NOMO-1 (cell line): ENCODE measurements around the gene P4HA1.

Experiments used
- DNase-seq, 2 experiments: peaks; one replicate each; lab custom pipeline; 2025; ENCODE audit not compliant: unreplicated experiment in 2 of 2; lab: John Stamatoyannopoulos, UW

P4HA1 gene

DNA sequence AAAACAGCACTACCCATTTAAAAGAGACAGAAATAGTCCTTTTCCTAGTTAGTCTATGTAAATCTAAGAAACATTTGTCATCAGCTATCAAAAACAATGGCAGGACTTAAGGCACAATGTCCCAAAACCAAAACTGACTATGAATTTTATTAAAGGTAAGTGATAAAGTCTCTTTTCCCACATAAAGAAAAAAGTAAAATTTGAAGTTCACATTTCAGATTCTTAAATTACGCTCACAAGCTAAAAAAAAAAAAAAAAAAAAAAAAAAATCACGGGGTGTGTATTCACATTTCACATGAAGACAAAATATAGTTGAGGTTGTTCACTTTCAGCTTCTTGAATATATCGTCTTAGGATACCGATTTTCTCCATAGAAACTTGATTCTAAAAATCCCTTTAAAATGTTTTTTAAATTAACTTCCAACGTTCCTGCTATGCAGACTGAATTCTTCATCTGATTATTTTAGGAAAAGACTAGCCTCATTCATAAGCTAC is 1.6 kb downstream of the P4HA1 start:
- DNase-seq: no peak

GRCh38 chr10:73093922-73094850 is 2.5 kb downstream of the P4HA1 start:
- no peak for DNase-seq

- no peak for DNase-seq
These were observed 3.8 kb downstream of the P4HA1 start for GRCh38 chr10:73092830-73093229.

GRCh38 chr10:73088304-73088703 is 8.4 kb downstream of the P4HA1 start:
- DNase-seq: no peak

GRCh38 chr10:73086816-73087215 is 9.8 kb downstream of the P4HA1 start:
- no peak for DNase-seq

GRCh38 chr10:73084209-73084608 is 12.5 kb downstream of the P4HA1 start:
- DNase-seq: no peak

GRCh38 chr10:73083221-73083620 is 13.4 kb downstream of the P4HA1 start:
- no peak for DNase-seq

- no peak for DNase-seq
These were observed 16.7 kb downstream of the P4HA1 start for GRCh38 chr10:73079779-73080541.

GRCh38 chr10:73076360-73077183 is 20.1 kb downstream of the P4HA1 start:
- peak; percentile 15 to 52 for DNase-seq

GRCh38 chr10:73075829-73076228 is 20.8 kb downstream of the P4HA1 start:
- no peak for DNase-seq

DNA sequence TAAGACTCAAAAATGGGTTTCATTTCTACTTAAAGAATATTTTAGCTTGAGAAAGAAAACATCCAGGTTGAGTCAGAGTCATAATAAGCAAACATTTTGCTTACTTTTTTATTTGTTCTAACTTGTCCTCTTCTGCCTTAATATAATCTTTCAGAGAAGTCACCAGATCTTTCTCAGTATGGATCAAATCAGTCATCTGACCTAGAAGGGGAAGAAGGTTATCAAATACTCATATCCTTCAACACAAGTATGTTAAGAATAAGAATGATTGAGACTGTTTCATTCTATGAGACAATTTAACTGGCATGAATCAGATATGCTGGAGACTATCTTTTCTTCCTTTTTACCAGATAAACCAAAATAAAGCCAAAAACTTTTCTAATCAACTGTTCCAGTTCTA is 23.0 kb downstream of the P4HA1 start:
- no peak for DNase-seq

GRCh38 chr10:73065441-73065840 is 31.2 kb downstream of the P4HA1 start:
- DNase-seq: no peak

DNA sequence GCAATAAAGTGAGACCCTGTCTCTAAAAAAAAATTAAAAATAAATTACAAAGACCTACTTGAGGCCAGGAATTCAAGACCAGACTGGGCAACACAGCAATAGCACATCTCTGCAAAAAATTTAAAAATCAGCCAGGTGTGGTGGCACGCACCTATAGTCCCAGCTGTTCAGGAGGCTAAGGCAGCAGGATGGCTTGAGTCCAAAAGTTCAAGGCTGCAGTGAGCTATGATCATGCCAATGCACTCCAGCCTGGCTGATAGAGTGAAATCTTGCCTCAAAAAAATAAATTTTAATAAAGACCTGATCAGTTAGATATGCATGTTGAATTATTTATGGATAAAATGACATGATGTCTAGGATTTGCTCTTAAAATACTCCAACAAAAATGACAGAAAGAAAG is 34.9 kb downstream of the P4HA1 start:
- DNase-seq: no peak

GRCh38 chr10:73060738-73061635 is 35.7 kb downstream of the P4HA1 start:
- peak in 1 of 2 experiments; percentile 44 for DNase-seq

DNA sequence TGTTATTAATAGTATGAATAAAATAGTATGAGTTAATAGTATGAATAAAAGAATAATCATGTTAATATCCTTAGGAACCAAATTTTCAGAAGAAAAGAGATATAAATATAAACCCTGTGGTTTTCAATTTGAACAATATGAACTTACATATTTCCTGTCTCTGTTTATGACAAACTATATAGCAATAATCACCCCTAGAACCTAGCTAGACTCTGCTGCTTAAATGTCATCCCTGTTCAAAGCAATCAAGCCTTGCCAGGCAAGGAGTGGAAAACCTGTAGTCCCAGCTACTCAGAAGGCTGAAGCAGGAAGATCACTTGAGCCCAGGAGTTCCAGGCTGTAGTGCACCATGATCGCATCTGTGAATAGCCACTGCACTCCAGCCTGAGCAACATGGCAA is 36.5 kb downstream of the P4HA1 start:
- DNase-seq: no peak

DNA sequence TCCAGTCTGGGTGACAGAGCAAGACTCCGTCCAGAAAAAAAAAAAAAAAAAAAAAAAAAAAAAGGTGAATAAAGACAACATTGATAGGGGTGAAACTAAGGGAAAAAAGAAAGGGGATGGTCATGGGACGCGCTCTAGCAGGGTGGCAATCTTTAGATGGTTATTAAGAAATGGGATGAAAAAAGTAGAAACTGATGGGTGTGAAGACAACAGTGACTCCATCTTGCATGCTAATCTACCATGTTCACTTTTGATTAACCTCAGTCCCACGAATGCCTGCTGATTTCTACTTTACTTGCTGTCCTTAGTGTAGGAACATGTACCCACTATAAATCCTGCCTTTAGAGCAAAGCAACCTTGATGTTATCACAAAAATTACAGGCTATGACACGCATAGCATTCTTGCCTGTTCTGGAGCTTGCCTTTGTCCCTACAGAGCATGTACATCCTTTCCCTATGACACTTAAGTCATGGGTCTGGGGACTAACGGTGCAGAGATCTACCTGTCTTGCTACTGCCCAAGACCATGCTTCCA is 38.5 kb downstream of the P4HA1 start:
- DNase-seq: no peak

- DNase-seq: no peak
These were observed 42.4 kb downstream of the P4HA1 start for GRCh38 chr10:73054286-73054685.

- DNase-seq: no peak
These were observed 43.4 kb downstream of the P4HA1 start for GRCh38 chr10:73053275-73053674.
